Measurements from ENCODE around the gene COL19A1. TPM values are rescaled to one million over a fixed set of nuclear protein-coding genes. Genes with fewer than 3 reads are reported as not detected.

The COL19A1 gene
- total RNA-seq (2022): not detected in 2 replicates
- Bru-seq, nascent RNA: percentile 2 among the genes with signal in this experiment
- percentile 3 among the genes with signal in this experiment for BruChase-seq, experiment 1, labeled RNA remaining after a 6-hour chase
- BruChase-seq, experiment 2, labeled RNA remaining after a 2-hour chase: percentile 1 among the genes with signal in this experiment
- long read RNA-seq: 0 reads

DNA sequence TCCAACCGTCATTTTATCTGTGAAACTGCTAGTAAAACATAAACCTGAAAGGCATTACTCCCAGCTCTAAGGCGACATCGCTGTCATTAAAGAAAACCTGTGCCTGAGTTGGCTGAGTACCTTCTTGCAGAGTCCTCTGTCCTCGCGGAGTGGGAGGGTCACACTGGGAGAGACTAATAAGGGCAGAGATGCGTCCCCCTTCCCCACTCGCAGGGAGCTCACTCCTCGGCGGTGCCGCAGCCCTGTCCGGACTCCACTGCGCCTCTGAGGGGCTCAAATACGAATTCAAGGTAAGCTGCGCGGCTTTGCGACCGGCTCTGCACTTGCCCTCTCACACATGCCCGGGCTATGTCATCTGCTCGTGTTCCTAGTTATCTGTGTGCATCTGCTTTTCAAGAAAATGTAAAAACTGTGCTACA lies at the start of gene COL19A1:
Gene COL19A1 (plus strand): TSS at position 206 of the 419 bp plus-strand sequence. CDS start 13,012 bp downstream, outside the sequence.
- intact Hi-C loops (cut with micrococcal nuclease): no loop called here
- Mint-ChIP-seq H3K36me3 (ENCODE audit: insufficient read depth, unreplicated experiment) (no peaks in the 10 kb centered on the region), H3K4me1 (ENCODE audit: insufficient read depth, unreplicated experiment) (no peaks in the 10 kb centered on the region), H3K27me3 (ENCODE audit: insufficient read depth, unreplicated experiment) (peaks cover 96% of the 10 kb centered on the region), H3K9me3 (ENCODE audit: unreplicated experiment) (no peaks in the 10 kb centered on the region), H3K4me3 (ENCODE audit: unreplicated experiment) (no peak within 1 kb of the TSS), H3K27ac (ENCODE audit: low read depth, unreplicated experiment) (no peak within 1 kb of the TSS)
- no peak for TF ChIP-seq CTCF (IDR thresholded peaks at IDR 0.05; ENCODE audit: unreplicated experiment)
- no TSS peak for BruUV-seq (replicated peaks)
- CTCF ChIA-PET: interaction anchor here (1.2 kb wide), 1 partner anchor 27 kb away, joined by 3 read pairs; no protein-coding TSS in a partner anchor
- no peak for DNase-seq (ENCODE audit: unreplicated experiment)
- POLR2A ChIA-PET: no interaction called here

GRCh38 chr6:69816569-69816968 lies 49.8 kb upstream of the COL19A1 start:
- Mint-ChIP-seq H3K9me3 (ENCODE audit: unreplicated experiment) (no peaks in the 10 kb centered on the region), H3K4me1 (ENCODE audit: insufficient read depth, unreplicated experiment) (no peaks in the 10 kb centered on the region), H3K27me3 (ENCODE audit: insufficient read depth, unreplicated experiment) (peaks cover 49% of the 10 kb centered on the region), H3K4me3 (ENCODE audit: unreplicated experiment) (no peak overlapping the region), H3K36me3 (ENCODE audit: insufficient read depth, unreplicated experiment) (no peaks in the 10 kb centered on the region), H3K27ac (ENCODE audit: low read depth, unreplicated experiment) (no peak overlapping the region)
- intact Hi-C loops (cut with micrococcal nuclease): no loop called here
- DNase-seq (ENCODE audit: unreplicated experiment): no peak
- no peak for TF ChIP-seq CTCF (IDR thresholded peaks at IDR 0.05; ENCODE audit: unreplicated experiment)
- ChIA-PET POLR2A (interaction anchor here (1.4 kb wide), 1 partner anchor 19 kb away, joined by 3 read pairs; no protein-coding TSS in a partner anchor), CTCF (interaction anchor here (0.7 kb wide), 1 partner anchor 1290 kb away, joined by 3 read pairs; no protein-coding TSS in a partner anchor)
- BruUV-seq (replicated peaks): no TSS peak

GRCh38 chr6:69817358-69817757 lies 49.0 kb upstream of the COL19A1 start:
- Mint-ChIP-seq H3K27me3 (ENCODE audit: insufficient read depth, unreplicated experiment) (peaks cover 41% of the 10 kb centered on the region), H3K4me1 (ENCODE audit: insufficient read depth, unreplicated experiment) (no peaks in the 10 kb centered on the region), H3K36me3 (ENCODE audit: insufficient read depth, unreplicated experiment) (no peaks in the 10 kb centered on the region), H3K4me3 (ENCODE audit: unreplicated experiment) (no peak overlapping the region), H3K27ac (ENCODE audit: low read depth, unreplicated experiment) (no peak overlapping the region), H3K9me3 (ENCODE audit: unreplicated experiment) (no peaks in the 10 kb centered on the region)
- TF ChIP-seq CTCF (IDR thresholded peaks at IDR 0.05; ENCODE audit: unreplicated experiment): no peak
- intact Hi-C loops (cut with micrococcal nuclease): no loop called here
- BruUV-seq (replicated peaks): no TSS peak
- no peak for DNase-seq (ENCODE audit: unreplicated experiment)
- POLR2A ChIA-PET: no interaction called here
- CTCF ChIA-PET: no interaction called here

- H3K27me3 Mint-ChIP-seq (ENCODE audit: insufficient read depth, unreplicated experiment): peaks cover 31% of the 10 kb centered on the region
- no peak for TF ChIP-seq CTCF (IDR thresholded peaks at IDR 0.05; ENCODE audit: unreplicated experiment)
- POLR2A ChIA-PET: no interaction called here
Measured at GRCh38 chr6:69818223-69818930, 48.0 kb upstream of the COL19A1 start.

More at GRCh38 chr6:69818223-69818930, 48.0 kb upstream of the COL19A1 start:
- Mint-ChIP-seq H3K27ac (ENCODE audit: low read depth, unreplicated experiment) (no peak overlapping the region), H3K9me3 (ENCODE audit: unreplicated experiment) (no peaks in the 10 kb centered on the region), H3K4me1 (ENCODE audit: insufficient read depth, unreplicated experiment) (no peaks in the 10 kb centered on the region), H3K4me3 (ENCODE audit: unreplicated experiment) (no peak overlapping the region), H3K36me3 (ENCODE audit: insufficient read depth, unreplicated experiment) (no peaks in the 10 kb centered on the region)
- BruUV-seq (replicated peaks): no TSS peak
- intact Hi-C loops (cut with micrococcal nuclease): no loop called here
- CTCF ChIA-PET: no interaction called here
- no peak for DNase-seq (ENCODE audit: unreplicated experiment)
